UCSD-AML1 (cell line): ENCODE measurements around the gene TNFRSF19.
"Not testable (repeated sequence)": the region's sequence is repeated elsewhere in the genome, so short reads cannot be mapped to it uniquely, and the experiment has no call there.

Experiments used
- DNase-seq: peaks from one replicate; lab custom pipeline; 2025; ENCODE audit not compliant: unreplicated experiment; lab: John Stamatoyannopoulos, UW

The TNFRSF19 gene

GRCh38 chr13:23567906-23568460, 2.2 kb upstream of the TNFRSF19 start:
- no peak for DNase-seq

GRCh38 chr13:23570921-23571315, 706 bp downstream of the TNFRSF19 start:
- DNase-seq: no peak

DNA sequence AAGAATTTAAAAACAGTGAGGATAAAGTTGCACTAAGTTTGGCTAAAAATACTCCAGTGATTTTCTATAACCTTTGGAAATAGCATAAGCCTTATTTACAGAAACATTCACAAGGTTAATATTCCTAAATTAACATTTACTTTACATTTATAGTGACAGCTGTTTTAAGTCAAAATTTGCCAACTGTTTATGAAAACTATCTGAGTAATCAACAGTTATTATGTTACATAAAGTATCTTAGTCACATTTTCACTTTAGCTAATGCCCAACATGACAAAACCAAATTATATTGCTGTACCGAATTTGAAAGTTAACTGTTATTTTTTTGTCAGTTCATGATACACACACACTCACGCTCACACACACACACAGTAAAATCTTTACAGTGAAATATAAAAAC, 1.2 kb downstream of the TNFRSF19 start:
- DNase-seq: no peak

DNA sequence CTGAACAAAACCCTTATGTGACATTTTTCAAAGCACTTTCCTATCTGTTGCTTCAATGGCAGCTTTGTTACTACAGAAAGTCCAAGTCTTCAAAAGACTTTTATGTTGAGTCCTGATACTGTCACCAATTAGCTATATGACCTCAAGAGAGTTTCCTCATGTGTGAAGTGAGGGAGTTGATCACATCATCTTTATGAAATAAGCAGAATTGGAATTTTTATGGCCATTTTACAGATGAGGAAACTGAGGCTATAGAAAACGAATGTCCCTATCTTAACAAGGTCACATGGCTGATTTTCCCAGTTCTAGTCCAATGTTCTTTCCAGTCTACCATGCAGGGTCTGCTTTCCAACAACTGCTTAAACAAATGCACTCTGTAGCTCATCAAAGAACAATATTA, 2.6 kb downstream of the TNFRSF19 start:
- DNase-seq: no peak

DNA sequence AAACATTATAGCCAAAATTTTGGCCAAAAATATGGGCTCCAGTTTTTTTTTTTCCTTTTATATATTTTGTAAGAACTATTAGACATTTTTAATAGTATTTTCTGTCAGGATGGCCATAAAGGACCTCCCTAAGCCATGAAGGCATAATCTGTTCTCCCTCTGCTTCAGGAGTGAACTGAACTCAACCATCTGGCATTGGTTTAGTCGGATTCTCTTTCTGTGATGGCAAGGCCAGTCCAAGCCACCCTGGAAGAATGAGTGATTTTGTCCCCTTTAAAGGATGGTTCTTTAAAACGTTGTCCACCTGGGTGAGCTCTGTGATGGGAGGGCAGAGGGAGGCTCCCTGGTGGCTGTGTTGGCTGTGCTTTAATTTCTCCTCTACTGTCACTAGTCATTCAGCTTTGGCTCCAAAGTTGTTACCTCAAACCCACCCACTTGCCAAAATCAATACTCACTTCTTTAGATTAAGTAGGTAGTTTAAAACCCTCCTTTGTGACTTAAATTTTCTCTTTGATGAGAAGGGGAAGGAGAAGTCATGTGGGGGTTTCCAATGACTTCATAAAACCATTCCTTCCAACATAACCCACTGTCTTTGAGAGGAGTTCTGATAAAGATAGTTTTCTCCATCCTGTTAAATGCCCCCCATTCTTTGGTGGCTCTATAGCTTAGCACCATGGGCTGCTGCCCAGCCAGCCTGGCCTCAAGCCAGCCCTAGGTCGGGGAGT, 4.4 kb downstream of the TNFRSF19 start:
- DNase-seq: no peak

- DNase-seq: no peak
Observed at GRCh38 chr13:23575632-23576031, 5.4 kb downstream of the TNFRSF19 start.

DNA sequence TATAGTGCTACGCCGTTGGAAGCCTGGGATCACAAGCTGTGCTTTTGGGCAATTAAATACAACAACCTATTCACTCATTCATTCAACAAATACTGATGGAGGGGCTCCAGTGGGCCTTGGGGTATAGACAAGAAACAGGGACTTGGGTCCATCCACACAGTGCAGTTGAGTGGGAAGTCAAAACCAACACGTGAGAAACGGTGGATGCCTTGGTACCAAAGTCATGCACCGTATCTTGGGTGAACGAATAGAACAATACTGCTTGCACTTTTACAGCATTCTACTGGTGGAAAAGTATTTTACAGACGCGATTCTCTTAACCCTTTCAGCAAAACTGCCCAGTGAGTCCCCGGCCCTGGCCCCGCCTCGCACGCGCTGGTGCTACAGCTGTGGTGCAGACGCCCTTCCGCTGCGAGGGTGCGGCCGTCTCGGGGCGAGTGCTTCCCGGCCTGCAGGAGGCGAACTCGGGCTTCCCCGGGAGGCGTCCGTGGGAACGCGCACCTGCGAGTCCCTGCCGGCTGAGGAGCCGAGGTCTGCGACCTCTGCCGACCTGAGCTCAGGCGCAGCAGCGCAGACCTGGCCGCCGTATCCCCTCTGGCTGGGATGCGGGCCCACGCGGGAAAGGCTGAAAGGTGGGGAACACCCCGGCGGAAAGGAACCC, 8.3 kb downstream of the TNFRSF19 start:
- DNase-seq: peak; percentile 72

- peak; percentile 86 for DNase-seq
Observed at GRCh38 chr13:23579072-23579895, 9.1 kb downstream of the TNFRSF19 start.

GRCh38 chr13:23579896-23580683, 9.9 kb downstream of the TNFRSF19 start:
- DNase-seq: no peak

DNA sequence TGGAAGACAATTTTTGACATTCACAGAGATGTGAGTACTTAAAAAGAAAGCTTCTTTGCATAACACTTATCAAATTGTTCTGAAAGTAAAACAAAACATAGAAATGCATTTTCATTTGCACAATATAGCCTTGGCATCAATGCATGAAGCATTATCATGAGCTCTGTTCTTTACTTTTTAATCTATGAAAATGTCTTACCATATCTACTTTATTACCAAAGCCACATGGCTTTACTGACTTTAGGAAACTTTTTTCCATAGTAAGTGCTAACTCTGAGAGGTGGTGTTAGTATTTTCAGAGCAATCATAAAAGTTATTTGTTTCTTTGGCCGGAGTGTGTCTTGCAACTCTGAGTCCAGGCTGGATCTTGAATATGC, 10.5 kb downstream of the TNFRSF19 start:
- no peak for DNase-seq

GRCh38 chr13:23583491-23583890, 13.3 kb downstream of the TNFRSF19 start:
- no peak for DNase-seq

GRCh38 chr13:23584275-23584674, 14.1 kb downstream of the TNFRSF19 start:
- DNase-seq: no peak

DNA sequence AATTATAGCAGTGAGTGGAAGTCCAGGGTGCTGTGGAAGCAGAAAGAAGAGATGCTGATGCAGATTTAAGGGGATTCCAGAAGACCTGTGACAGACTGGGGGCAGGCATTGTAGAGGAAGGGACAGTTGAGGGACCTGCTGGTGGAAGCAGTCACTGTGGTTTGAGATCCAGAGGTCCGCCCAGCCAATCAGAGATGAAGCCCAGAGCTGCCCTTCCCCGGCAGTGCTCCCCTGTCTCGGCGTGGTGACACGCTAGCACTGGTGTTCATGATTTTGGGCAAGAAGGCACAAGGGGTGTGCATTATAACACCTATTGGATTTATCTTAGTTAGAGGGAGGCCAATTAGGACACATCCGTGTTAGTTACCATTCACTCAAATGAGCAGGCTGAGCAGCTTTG, 16.1 kb downstream of the TNFRSF19 start:
- DNase-seq: no peak

DNA sequence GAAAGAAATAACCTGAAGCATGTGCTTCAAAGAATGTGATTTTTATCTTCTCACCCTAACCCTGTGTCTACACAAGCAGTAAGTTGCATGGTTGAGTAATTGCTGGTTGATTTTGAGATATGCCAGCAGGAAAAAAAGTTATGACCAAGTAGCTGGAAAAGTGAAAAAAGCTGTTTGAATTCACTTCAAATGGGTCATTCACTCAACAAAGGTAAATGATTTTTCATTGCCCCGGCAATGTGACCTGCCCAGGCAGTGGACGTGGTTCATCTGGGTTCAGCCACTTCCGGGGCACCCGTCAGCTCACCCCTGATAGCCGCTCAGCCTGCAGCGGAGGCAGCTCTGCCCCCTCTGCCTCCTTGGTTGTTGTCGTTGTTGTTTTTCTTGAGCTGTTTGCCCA, 18.5 kb downstream of the TNFRSF19 start:
- no peak for DNase-seq

DNA sequence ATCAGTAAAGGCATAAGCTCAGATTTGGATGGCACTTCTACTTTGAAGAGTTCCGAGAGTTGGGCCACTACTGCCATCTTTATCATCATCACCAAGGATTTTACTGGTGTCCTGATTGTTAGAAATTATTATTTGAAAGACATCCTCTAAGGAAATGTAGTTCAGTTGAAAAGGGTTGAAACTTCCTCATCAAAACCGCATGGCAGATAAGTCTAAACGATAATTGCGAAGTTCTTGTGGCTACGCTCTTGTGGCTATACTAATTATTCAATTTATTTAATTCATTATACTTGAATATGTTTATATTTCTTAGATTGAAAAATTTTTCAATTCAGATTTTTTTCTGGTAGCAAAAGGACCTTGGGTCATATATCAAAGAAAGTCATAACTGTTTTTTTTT, 22.4 kb downstream of the TNFRSF19 start:
- no peak for DNase-seq

DNA sequence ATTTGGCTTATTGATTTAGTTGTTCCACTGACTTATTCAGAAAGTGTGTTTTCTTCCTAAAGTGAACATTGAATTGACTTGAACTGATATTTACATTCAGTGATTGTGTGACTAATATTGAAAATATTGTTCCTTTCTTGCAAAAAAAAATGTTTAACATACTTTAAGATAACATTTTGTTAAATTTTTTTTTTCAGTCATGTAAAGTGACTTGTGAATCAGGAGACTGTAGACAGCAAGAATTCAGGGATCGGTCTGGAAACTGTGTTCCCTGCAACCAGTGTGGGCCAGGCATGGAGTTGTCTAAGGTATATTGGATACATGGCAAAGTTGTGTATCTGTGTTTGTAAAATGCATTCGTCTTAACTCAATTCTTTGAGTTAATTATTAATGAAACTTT, 22.9 kb downstream of the TNFRSF19 start:
- DNase-seq: no peak

- DNase-seq: not testable (repeated sequence)
Observed at GRCh38 chr13:23594290-23594689, 24.1 kb downstream of the TNFRSF19 start.

DNA sequence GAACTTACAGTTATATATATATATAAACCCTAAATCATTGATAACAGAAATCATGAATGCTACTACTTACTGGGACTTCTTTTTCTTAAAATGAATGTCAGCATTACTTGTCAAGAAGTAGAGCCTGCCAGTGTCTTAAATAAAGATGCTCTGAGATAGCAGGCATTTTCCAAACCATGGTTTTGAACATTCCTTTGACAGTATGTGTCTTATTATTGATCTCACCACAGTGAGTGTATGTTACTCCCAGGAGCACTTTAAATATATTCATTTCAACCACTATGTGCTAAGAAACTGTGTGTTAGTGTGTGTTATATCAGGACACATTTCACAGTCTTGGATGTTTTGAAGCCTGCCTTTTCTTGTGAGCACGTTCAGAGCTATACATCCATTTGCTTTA, 28.2 kb downstream of the TNFRSF19 start:
- DNase-seq: no peak

DNA sequence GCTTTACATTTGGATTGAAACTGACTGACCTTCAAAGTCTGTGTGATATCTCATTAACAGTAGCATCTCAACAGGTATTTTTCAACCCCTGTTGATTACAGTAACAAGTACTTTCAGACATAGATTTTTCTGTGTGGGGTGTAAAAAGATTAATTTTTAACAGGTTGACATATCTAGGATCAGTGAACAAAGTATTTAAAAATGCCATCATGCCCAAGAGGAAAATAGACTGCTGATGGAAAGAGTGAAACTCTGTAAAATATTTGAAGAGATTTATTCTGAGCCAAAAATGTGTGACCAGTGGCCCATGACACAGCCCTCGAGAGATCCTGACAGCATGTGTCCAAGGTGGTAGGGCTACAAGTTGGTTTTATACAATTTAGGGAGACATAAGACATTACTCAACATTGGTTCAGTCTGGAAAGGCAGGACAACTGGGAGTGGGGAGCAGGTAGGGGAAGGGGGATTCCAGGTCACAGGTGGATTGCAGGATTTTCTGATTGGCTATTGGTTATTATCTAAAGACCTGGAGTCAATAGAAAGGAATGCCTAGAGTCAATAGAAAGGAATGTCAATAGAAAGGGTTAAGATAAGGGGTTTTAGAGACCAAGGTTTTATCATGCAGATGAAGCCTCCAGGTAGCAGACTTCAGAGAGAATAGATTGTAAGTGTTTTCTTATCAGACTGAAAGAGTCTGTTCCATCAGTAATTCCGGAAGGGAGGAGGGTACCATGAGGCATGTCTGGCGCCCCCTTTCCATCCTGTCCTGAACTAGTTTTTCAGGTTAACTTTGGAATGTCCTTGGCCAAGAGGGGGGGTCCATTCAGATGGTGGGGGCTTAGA, 29.1 kb downstream of the TNFRSF19 start:
- DNase-seq: no peak

- DNase-seq: no peak
Observed at GRCh38 chr13:23600100-23600499, 29.9 kb downstream of the TNFRSF19 start.
